ENCODE measurements around the gene PRR23E.

DNA sequence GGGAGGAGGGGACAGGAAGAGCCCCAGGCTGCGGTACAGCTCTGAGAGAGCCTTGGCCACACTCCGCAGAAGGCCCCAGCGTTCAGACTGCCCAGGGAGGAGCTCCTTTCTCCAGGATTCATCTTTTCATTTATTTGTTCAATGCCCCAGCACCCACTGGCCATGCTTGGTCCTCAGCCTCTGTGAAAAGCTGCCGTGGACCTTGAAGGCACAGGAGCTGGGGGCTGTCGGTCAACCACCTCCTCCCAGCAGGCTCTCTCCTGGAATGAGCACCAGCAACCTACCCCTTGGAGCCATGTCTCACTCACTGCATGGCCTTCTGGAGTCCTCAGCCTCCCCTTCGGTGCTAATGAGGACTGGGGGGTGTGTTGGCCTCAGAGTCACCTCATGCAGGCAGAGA is 21.6 kb upstream of the PRR23E start:
- TF ChIP-seq, protein P1, sequence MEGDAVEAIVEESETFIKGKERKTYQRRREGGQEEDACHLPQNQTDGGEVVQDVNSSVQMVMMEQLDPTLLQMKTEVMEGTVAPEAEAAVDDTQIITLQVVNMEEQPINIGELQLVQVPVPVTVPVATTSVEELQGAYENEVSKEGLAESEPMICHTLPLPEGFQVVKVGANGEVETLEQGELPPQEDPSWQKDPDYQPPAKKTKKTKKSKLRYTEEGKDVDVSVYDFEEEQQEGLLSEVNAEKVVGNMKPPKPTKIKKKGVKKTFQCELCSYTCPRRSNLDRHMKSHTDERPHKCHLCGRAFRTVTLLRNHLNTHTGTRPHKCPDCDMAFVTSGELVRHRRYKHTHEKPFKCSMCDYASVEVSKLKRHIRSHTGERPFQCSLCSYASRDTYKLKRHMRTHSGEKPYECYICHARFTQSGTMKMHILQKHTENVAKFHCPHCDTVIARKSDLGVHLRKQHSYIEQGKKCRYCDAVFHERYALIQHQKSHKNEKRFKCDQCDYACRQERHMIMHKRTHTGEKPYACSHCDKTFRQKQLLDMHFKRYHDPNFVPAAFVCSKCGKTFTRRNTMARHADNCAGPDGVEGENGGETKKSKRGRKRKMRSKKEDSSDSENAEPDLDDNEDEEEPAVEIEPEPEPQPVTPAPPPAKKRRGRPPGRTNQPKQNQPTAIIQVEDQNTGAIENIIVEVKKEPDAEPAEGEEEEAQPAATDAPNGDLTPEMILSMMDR (IDR thresholded peaks at IDR 0.05; ENCODE audit: insufficient read depth, low read length), result no peak
- TF ChIP-seq, protein P2, sequence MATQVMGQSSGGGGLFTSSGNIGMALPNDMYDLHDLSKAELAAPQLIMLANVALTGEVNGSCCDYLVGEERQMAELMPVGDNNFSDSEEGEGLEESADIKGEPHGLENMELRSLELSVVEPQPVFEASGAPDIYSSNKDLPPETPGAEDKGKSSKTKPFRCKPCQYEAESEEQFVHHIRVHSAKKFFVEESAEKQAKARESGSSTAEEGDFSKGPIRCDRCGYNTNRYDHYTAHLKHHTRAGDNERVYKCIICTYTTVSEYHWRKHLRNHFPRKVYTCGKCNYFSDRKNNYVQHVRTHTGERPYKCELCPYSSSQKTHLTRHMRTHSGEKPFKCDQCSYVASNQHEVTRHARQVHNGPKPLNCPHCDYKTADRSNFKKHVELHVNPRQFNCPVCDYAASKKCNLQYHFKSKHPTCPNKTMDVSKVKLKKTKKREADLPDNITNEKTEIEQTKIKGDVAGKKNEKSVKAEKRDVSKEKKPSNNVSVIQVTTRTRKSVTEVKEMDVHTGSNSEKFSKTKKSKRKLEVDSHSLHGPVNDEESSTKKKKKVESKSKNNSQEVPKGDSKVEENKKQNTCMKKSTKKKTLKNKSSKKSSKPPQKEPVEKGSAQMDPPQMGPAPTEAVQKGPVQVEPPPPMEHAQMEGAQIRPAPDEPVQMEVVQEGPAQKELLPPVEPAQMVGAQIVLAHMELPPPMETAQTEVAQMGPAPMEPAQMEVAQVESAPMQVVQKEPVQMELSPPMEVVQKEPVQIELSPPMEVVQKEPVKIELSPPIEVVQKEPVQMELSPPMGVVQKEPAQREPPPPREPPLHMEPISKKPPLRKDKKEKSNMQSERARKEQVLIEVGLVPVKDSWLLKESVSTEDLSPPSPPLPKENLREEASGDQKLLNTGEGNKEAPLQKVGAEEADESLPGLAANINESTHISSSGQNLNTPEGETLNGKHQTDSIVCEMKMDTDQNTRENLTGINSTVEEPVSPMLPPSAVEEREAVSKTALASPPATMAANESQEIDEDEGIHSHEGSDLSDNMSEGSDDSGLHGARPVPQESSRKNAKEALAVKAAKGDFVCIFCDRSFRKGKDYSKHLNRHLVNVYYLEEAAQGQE (IDR thresholded peaks at IDR 0.05; ENCODE audit: insufficient replicate concordance, low read depth), result no peak
- TF ChIP-seq POLR2AphosphoS5 (IDR thresholded peaks at IDR 0.05; ENCODE audit: low read depth), result no peak
